KG1 (cell line): ENCODE data around the gene CCDC185.

ENCODE experiments used
- DNase-seq: peaks from one replicate; lab custom pipeline; 2025; lab: John Stamatoyannopoulos, UW

CCDC185 gene

GRCh38 chr1:223430236-223430635, 37.0 kb downstream of the CCDC185 start:
- DNase-seq: no peak

- DNase-seq: no peak
These were observed 43.9 kb downstream of the CCDC185 start for GRCh38 chr1:223437151-223437550.

GRCh38 chr1:223443397-223443796, 50.2 kb downstream of the CCDC185 start:
- DNase-seq: no peak

- no peak for DNase-seq
These were observed 51.2 kb downstream of the CCDC185 start for GRCh38 chr1:223444411-223444810.
